Head of caudate nucleus (tissue), 42 donors: ENCODE results near the gene CCDC146.
A peak's percentile ranks its signal among the peaks of the same experiment; 100 is the strongest.

Experiments used
- DNase-seq, 42 donors: peaks; one replicate each; pipeline versions ENCODE4 v3.0.0 to v3.0.0-alpha.2; 2020 to 2021; ENCODE audit warnings: mixed read lengths in 7 of 42
- intact Hi-C: fragments of 100-400 bp; cut with DNase I; formaldehyde crosslinking; loops from one replicate; pipeline ENCODE4 v1.15.0; 2022

Gene CCDC146

GRCh38 chr7:77335581-77335980 lies 213.2 kb downstream of the CCDC146 start:
- intact Hi-C loops = no loop called here

GRCh38 chr7:77337456-77337990 lies 215.1 kb downstream of the CCDC146 start:
- no peak for DNase-seq
- intact Hi-C loops = no loop called here

More at GRCh38 chr7:77335581-77335980, 213.2 kb downstream of the CCDC146 start:
- DNase-seq = peak in 1 of 42 donors; percentile 16

GRCh38 chr7:77338260-77338659 lies 215.8 kb downstream of the CCDC146 start:
- no peak for DNase-seq
- intact Hi-C loops = no loop called here

DNA sequence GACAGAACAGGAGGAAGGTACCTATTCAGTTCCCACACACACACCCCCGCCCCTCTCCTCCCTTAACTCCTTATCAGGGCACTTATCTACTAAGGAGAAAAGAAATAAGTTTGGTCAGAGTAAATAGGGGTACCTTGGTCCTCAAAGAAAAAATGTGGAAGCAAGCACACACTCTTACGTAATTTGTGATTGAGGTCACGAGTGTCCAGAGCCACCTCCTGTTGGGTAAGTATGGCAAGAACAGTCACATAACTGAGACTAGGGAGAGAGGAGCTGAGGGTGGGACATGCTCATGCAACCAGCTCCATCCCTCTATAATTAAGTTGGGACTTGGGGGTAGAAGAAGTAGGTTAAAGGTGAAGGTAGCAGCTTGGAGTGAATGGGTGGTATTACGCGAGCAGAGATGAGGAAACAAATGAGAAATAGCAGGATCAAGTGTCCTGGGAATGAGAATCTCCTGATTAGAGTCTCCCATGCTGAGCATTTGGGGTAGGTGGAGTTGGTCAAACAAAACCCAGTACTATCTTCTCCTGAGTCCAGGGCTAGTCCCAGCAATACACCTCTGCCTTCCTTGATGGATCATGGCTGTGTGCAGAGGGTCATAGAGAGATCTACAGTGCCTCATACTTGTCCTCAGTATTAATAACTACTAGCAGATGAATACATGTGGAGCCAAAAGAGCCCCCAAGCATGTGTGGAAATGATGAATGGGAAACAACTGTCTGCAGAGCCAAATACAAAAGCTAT lies 216.6 kb downstream of the CCDC146 start:
- no peak for DNase-seq
- intact Hi-C loops = no loop called here

- DNase-seq = no peak
- intact Hi-C loops = no loop called here
Measured at GRCh38 chr7:77339726-77340125, 217.3 kb downstream of the CCDC146 start.
